NB4 (cell line): ENCODE results near the gene FAM81A.

Source experiments
- CTCF ChIP-seq: IDR thresholded peaks from one replicate; pipeline ENCODE4 v1.5.1; 2012; ENCODE audit warnings: low read depth, low read length
- POLR2A ChIP-seq: IDR thresholded peaks from 2 replicates; pipeline ENCODE4 v1.6.1; 2011; ENCODE audit warnings: mild to moderate bottlenecking; ENCODE audit not compliant: insufficient read length; ENCODE audit errors: extremely low read depth

GRCh38 chr15:59553879-59554735 lies 116.1 kb downstream of the FAM81A start:
- TF ChIP-seq CTCF, result no peak
- TF ChIP-seq POLR2A, result no peak
